GM18517 (cell line): Measurements from ENCODE around the gene RCOR1.

ENCODE experiments used
- ATAC-seq: cut with Tn5 transposase; IDR thresholded peaks from one replicate; pipeline ENCODE4 v1.9.1; 2021; ENCODE audit warnings: mild to moderate bottlenecking, moderate library complexity; ENCODE audit not compliant: unreplicated experiment

RCOR1 gene

DNA sequence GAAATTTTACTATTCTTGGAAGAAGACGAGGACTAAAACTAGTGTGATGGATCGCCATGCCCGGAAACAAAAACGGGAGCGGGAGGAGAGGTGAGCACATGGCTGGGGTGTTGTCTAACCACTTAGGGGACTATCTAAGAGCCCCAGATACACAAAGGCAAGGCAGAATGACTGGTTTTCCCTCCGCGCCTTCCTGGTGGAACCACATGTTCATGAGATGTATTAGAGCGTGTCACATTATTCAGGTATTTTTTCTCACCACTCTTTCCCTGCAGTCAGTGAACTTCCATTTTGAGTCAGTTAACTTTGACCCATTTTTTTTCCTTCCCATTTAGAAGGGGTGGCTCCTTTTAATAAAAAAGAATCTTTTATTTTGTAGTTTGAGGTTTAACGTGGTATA, 116.0 kb downstream of the RCOR1 start:
- ATAC-seq = no peak

DNA sequence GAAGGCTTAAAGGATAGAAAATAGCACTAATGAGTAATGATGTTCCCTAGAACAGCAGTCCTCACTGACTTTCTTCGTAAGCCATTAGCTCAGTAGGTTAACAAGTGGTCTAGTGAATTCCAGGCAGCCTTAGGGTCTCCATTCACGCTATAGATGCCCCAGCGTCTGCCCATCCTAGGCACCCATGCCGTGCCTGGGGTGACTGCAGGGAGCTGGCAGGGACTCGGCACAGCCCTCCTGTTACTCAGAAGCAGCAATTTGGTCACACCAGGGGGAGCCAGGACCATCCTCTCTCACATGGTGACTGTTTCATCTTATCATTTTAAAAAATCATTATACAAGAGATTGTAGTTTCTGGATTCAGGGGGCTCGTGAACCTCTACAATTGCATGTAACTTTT, 118.8 kb downstream of the RCOR1 start:
- ATAC-seq = no peak

DNA sequence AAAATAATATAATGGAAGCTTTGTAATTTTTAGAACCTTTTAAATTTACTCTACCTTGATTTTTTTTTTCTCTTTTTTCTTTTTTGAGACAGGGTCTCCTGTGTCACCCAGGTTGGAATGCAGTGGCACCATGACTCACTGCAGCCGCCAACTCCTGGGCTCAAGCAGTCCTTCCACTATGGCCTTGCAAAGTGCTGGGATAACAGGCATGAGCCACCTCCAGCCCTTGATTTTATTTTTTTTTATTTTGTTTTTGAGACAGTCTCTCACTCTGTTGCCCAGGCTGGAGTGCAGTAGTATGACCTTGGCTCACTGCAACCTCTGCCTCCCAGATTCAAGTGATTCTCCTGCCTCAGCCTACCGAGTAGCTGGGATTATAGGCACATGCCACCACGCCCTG, 119.5 kb downstream of the RCOR1 start:
- ATAC-seq = no peak

DNA sequence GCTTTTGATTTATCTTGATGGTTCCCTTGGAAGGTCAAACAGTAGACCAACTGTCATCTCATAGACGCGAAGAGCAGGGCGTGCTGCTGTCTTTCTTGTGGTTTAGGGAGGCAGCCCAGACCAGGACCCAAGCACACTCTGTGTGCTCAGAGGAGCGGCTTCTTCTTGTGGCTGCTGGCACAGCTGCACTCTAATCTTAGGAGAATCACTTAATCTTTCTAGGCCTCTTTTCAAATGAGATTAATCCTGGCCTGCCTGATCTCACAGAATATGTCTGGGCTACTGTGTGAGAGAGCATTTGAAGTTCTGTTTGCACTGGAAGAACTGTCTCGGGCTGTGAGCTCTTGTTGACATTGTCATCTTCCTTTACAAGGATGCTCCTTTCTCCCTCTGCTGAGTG, 124.8 kb downstream of the RCOR1 start:
- ATAC-seq = no peak

DNA sequence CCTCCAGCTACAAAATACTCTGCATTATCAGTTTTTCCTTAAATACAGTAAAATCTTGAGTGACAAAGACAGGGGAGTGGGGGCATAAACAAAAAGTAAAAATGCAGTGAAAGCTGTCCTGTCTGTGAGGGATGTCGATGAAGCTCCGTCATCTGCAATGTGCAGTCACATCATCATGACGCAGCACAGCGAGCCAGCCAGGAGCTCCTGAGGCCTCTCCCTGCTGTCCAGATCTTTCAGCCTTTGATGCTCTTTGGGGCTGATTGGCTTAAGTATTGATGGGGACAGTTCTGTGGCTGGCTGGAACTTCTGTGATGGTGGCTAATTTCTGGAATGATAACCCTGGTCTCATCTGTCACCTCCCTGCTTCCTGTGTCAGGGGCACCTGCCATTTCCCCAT, 130.2 kb downstream of the RCOR1 start:
- ATAC-seq = no peak

DNA sequence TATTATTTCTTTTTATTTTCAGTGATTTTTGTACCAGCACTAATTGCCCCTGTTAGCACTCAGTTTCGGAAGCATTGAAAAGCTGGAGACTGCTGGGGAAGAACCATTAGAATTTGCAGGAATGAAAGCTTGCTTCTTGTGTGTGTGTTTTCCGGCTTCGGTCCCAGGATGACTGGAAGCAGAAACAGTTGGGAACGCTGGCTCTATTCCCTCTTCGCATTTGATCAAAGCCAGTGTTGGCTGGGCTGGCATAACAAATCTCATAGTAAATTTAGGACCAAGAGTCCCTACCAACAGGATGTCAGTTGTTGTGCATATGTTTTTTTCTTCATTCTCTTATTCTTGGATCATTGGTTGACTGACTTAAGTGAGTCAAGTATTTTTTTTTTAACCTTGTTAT, 131.2 kb downstream of the RCOR1 start:
- ATAC-seq = no peak

DNA sequence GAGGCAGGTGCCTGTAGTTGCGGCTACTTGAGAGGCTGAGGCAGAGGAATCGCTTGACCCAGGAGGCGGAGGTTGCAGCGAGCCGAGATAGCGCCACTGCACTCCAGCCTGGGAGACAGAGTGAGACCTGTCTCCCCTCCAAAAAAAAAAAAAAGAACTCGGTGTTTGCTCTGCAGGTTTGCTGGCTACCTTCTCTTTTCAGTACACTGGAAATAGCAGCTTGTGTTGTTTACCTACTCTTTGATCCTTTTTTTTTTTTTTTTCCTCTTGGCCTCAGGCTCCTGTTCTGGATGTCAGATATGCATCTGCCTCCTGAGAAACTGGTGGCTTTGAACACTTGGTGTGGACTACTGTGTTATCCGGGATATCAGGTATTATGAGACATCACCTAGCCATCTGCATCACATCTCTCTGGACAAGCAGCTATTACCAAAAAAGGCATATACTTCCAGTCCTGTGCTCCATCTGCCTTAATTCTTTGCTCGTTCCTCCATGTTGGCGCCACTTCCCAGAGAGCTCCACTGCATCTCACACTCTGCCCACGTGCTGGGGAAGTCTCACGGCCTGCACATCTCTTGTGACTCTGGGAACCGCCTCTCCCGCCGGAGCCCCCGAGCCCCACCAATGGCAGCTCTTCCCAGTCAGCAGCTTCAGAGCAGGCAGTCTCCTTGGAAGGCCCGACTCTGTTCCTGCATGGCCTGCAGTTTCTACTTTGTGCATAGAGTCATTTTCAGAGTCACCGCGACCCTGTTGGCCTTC, 133.9 kb downstream of the RCOR1 start:
- ATAC-seq = no peak

DNA sequence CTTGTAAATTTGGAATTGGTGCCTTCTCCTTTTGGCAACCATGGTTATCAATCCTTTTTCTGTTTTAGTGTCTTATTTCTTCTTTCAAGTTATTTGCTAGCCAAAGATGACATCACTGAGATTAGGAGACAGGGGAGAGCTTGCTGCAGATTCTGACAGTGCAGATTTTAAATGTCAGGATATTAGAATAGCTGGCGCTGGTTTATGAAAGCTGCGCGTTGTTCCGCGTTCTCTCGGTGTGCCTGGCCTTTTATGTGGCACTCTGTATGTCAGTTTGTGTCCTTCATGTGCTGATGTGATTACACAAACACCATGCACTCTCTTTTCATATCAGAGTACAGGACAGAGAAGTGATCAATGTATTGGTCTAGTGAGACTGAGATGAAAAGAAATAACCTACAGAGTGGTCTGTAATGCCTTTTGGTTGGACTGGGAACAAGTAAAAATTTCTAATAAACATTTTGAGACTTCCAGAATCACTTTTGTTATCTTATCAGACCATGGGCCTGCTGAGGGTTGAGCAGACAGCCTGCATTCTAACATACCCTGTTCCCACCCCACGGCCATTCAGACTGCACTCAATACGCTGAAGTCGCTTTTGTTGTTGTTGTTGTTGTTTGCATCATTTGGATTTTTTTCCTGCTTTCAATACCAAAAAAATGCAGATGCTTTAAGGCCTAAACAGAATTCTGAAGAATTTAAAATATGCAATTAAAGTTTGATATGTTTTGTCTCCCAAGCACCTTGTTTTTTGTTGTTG, 135.1 kb downstream of the RCOR1 start:
- no peak for ATAC-seq

DNA sequence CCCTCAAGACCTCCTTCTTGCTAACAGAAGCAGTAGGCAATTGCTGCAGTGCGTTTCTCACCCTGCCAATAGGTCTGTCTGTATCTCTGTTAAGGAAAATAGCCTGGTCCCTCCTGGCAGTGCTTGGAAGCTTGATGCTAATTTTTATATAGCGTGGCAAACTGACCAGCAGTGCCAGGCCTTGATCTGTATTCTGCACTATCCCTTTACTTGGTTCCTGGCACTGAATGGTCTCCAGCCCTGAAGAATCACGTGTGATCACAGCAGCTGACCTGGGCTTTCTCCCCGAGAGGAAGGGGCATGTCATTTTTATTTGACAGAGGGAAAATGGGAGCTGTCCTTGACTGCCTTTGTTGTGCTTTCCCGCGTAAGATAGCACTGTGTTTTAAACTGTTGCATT, 136.1 kb downstream of the RCOR1 start:
- ATAC-seq = no peak

DNA sequence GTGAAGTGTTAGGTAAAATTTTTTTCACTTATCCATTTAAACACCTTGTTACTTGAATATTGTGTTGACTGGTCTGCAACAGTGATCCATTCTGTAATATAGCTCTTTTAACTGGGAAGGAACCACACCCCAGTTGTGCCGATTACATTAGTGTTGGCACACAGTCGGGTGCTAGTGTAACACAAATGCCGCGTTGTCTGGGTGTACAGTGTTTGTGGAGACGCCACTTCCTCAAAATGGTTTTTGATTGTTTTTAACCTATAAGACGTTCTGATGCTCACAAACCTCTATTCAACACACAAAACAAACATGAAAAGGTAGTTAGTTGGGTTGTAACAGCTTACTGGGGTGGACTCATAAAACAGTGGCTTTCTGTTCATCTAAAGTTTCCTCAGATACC, 136.8 kb downstream of the RCOR1 start:
- ATAC-seq = no peak

DNA sequence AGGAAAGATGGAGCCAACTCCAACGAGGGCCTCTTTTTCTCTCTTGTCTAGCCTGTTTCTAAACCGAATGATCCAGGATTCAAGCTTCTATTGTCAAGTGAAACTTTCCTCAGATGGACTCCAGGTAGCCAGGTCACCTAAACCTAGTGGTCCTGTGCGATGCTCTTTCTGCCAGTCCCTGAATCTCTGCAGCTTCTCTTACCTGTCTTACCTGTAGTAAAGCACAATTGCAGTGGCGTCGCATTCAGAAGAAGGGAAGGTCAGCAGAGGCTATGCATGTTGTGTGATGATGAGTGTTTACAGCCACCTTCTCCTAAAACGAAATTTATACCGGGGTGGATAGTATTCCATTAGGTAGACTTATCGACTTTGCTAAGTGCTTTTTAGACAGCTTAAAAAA, 137.4 kb downstream of the RCOR1 start:
- ATAC-seq = no peak

DNA sequence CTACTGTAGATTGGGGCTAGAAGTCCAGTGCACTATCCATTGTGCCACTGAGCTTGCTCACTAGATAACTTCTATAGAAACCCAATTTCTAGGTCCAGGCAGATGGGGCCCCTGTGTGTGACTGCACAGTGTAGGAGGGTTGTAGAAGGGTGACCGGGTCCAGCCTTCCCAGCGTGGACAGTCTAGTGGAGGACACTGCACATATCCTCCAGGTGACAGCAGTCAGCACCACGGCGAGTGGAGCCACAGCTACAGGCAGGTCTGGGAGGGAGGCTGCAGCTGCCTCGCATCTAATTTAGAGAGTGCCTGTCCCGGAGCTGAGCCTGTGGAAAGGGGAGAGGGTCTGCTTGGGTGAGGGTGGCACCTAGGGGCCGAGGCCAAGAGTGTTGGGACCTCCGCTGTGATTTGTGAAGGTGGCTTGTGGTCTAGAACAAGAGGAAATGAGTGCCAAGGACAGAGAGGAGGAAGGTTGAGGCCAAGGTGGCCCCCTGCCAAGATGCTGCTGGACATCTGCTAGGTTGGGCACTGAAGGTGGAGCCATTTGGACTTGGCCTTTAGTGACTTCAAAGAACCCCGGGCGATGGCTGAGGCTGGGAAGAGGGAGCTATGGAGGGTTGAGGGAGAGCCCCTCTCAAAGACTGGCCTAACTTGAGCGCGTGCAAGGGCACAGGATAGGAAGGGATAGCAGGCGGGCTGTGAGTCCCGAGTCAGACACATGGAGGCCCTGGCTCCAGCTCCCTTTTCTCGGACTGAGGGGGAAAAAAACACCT, 138.8 kb downstream of the RCOR1 start:
- no peak for ATAC-seq

DNA sequence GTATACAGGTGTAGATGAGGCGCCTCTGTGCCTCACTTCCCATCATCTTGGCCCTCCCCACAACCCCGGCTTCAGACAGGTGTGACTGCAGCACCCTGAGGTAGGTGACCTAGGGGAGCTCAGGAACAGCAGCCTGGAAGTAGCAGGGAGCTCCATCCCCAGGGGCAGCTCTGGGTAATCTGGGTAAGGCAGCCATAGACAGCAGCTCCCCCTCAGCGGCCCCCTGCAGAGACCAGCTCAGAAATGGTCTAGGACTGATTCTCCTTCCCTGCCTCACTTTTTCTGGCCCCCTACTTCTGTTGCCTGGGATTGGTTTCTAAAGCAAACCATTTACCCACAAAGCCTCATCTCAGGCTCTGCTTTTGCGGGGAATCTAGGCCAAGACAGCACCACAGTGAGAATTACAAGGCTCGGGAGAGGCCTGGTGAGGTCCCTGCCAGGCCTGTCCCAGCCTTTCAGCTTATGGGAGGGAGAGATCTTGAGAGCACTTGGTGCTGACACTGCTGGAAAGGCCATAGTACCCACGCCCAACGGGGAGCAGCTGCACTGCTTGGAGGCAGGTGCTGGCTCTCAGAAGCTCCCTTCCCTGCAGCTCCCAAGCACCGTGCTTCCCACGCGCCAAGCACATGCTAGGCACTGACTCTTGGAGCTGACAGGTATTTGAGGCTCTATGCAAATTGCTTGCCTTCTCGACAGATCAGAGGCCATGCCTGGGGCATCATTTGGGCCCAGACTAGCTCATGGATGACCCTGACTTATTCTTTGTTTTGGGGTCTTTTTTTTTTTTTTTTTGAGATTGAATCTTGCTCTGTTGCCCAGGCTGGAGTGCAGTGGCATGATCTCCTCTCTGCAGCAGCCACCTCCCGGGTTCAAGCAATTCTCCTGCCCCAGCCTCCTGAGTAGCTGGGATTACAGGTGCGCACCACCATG, 139.7 kb downstream of the RCOR1 start:
- no peak for ATAC-seq

DNA sequence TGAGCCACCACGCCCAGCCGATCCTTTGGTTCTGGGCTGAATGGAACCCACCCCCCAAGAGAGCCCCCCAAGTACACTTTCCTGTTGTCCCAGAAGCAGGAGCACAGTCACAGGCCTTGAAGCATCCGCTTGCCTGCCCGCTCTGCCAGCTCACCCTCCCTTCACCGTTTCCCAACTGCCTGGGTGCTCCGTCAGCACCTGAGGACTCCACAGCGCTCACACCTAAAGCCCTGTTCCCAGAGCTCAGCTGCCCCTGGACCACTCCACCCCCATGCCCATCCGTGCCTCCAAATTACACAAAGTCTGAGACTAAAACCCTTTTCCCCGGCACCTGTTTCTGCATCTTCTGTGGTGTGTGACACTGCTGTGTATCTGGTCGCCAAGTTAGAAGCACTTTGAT, 140.5 kb downstream of the RCOR1 start:
- no peak for ATAC-seq

DNA sequence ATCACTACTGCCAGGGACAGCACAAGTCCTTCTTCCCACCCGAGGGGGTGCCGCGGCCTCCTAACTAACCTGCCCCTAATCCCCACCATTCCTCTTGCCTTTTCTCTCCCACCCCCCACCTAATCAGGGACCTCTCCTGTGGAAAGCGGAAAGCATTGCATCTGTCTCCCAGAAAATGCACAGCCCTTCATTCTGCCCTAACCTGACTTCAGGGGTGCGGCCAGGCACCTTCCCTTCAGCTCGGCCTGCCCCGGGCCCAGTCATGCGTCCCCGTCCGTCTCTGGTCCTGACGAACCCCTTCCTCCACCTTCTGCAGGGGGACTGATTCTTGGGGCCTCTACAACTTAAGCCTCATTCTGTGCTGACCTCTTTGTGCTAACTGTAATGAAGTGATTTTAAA, 140.9 kb downstream of the RCOR1 start:
- ATAC-seq = no peak

DNA sequence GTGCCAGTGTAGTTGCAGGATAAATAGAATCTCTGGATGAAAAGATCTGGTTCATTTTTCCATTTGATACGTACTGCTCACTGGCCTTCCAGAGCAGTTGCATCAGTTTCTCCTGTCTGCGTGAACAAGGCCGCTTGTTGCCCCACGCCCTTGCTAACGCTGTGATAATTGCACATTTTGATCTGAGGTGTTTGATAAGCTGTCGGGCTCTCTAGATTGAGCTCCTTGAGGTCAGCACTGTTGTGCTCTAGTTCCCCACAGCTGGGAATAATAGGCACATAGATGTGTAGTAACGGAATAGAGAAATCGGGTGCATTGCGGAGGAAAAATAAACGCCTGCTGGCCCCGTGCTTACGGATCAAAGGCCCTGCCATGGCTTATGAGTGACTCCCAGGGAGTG, 142.0 kb downstream of the RCOR1 start:
- ATAC-seq = no peak

DNA sequence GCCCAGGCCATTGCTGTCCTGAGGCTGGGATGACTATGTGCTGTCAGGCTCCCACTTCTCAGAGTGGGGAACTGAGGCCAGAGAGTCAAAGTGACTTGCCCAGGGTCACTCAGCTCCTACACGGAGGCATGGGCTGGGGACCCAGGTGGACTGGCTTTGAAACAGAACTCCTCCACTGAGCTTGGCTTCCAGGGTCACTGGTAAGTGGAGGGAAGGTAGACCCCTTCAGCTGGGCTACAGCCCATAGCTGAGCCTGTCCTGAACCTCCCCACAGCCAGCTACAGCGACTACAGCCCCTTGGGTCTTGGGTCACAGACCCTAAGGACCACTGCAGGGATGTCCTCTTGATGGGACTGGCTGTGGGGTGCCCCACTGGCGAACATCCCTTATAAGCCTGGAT, 144.5 kb downstream of the RCOR1 start:
- no peak for ATAC-seq

DNA sequence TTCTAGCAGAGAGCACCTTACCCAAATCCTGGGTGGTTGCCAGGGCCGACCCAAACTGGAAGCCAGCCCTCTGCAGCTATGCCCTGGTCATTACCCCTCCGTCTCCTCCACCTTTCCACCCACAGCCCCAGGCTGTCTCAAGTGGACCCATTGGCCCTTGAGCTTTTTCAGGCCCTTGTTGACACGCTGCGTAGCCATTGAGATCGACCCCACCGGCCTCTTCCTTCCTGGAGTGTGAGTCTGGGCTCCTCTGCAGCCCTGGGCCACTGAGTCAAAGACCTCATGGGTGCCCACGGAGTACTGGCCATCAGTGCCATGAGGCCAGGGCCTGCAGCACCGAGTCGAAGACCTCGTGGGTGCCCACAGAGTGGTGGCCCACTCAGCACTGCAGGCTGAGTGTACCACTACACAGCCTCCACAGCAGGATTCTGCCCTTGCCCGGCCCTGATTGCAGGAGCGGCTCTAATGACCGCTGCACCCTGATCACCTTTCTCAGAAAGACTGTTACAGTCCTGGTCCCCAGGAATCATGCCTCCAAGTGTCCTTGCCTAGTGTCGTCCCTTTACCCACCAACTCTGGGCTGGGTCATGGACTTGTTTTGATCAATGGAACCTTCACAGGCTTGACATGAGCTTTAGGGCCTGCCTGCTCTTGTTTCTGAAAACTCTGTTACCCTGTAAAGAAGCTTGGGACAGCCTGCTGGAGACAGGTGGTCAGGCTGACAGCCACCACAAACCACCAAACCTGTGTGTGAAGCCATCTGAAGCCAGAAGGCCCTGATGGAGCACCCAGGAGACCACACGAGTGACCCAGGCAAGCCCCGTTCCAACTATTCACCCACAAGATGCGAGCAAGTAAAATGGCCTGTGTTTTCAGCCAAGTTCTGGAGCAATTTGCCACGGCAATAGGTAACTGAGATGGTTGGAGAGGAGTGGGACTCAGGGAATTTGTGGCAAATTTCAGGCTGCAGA, 145.2 kb downstream of the RCOR1 start:
- ATAC-seq = no peak

DNA sequence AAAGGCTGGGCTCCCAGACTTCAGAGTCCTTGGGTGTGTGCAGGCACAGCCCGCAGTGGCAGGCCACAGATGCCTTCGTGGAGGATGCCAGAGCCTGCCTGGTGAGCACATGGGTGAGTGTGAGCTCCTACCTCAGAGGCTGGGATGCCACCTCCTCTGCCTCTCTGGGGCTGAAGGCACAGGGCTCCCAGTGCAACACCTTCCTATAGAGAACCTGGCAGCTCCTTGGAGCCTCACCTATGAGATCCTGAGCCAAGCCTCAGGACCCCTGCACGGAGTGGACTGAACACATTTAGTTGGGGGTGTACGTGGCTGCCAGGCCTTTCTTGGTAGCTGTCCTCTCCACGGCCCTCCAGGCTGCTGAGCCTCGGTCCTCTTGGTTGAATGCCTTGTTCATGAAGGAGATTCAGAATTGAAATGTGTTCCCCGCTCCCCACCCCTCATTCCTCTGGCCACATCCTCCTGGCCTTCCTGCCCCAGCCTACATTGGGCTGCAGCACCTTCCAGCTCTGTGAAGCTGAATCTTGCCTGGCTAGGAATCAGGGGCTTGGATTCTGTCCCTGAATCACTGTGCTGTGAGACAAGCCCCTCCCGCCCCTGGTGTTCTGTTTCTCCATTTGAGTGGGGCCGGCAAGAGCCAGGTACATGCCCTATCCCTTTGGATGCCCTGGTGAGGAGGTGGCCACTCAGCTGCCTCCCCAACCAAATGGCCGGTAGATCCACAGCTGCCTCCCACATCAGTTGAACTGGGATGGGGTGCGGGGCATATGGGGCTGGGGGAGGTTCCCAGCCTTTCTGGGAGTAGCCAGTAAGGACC, 146.1 kb downstream of the RCOR1 start:
- no peak for ATAC-seq
